ENCODE measurements around the gene CD226. TPM values are rescaled to one million over a fixed set of nuclear protein-coding genes. Genes with fewer than 3 reads are reported as not detected.
A peak's percentile ranks its signal among the peaks of the same experiment; 100 is the strongest.
"Not testable (repeated sequence)": the region's sequence is repeated elsewhere in the genome, so short reads cannot be mapped to it uniquely, and the experiment has no call there.

The CD226 gene
- total and polyA plus RNA-seq, 2 experiments from 2014 or later: 0.05 to 2.1 TPM

DNA sequence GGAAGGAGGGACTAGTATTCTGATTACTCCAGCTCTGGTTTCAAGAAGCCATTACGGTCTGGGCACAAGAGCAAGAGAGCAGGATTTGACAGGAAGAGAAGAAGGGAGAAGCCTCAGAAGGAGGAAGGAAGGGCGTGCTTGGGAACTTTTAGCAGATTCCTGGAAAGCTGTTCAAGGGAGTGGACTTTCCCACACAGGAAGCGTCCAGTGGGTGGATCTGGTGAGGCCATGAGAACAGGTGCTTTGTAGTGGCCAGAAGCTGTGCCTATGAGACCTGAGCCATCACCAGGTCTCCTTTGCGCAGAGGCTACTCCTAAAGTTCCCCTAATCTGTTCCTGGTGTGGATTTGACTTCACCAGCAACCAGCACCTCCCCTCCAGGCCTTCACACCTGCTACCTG lies 62.3 kb downstream of the CD226 start:
- no peak overlapping the region for H3K4me3 ChIP-seq
- H3K9ac ChIP-seq: no peak overlapping the region
- H3K4me2 ChIP-seq (ENCODE audit: unreplicated experiment): no peak overlapping the region
- no peaks in the 10 kb centered on the region for H3K27me3 ChIP-seq (replicated peaks; ENCODE audit: insufficient read depth)
- no peaks in the 10 kb centered on the region for H3F3A ChIP-seq (ENCODE audit: insufficient read depth)
- in situ Hi-C loops (cut with MboI): no loop called here
- no peaks in the 10 kb centered on the region for H3K79me2 ChIP-seq (ENCODE audit: insufficient read depth)
- TF ChIP-seq EZH2 (IDR thresholded peaks at IDR 0.05; ENCODE audit: insufficient read depth, poor library complexity, severe bottlenecking): no peak
- TF ChIP-seq EZH2phosphoT487 (IDR thresholded peaks at IDR 0.05; ENCODE audit: insufficient read depth, low read depth): no peak
- WGBS, 2 experiments (ENCODE audit: low coverage in 1 of 2, low lambda C conversion rate in 2 of 2, missing lambda C conversion rate in 2 of 2): 89 to 94% methylated on average over 4 of the region's 4 CpGs
- H3K4me1 ChIP-seq (ENCODE audit: insufficient read depth): peaks cover 7% of the 10 kb centered on the region; the same call in 1 of the 2 replicates
- no peaks in the 10 kb centered on the region for H3K9me3 ChIP-seq (ENCODE audit: low read depth)
- no peak for DNase-seq
- H2AFZ ChIP-seq: no peak overlapping the region
- no peaks in the 10 kb centered on the region for H3K9me2 ChIP-seq (ENCODE audit: insufficient read depth)
- no peaks in the 10 kb centered on the region for H3K36me3 ChIP-seq (ENCODE audit: low read depth)
- H4K20me1 ChIP-seq (ENCODE audit: insufficient read depth): no peaks in the 10 kb centered on the region
- no peak overlapping the region for H3K27ac ChIP-seq

- in situ Hi-C loops (cut with MboI): no loop called here
- Histone ChIP-seq H3K27ac (no peak overlapping the region), H3K9ac (no peak overlapping the region), H3K9me2 (ENCODE audit: insufficient read depth) (no peaks in the 10 kb centered on the region), H3K36me3 (ENCODE audit: low read depth) (no peaks in the 10 kb centered on the region), H3F3A (ENCODE audit: insufficient read depth) (no peaks in the 10 kb centered on the region), H3K9me3 (ENCODE audit: low read depth) (no peaks in the 10 kb centered on the region), H3K27me3 (replicated peaks; ENCODE audit: insufficient read depth) (no peaks in the 10 kb centered on the region), H2AFZ (no peak overlapping the region), H3K4me3 (no peak overlapping the region), H3K4me1 (ENCODE audit: insufficient read depth) (peaks cover 7% of the 10 kb centered on the region; the same call in 1 of the 2 replicates), H4K20me1 (ENCODE audit: insufficient read depth) (no peaks in the 10 kb centered on the region), H3K79me2 (ENCODE audit: insufficient read depth) (no peaks in the 10 kb centered on the region), H3K4me2 (ENCODE audit: unreplicated experiment) (no peak overlapping the region)
- 56 to 57% methylated on average over 3 of the region's 3 CpGs for WGBS, 2 experiments (ENCODE audit: low coverage in 1 of 2, low lambda C conversion rate in 2 of 2, missing lambda C conversion rate in 2 of 2)
- no peak for TF ChIP-seq EZH2phosphoT487 (IDR thresholded peaks at IDR 0.05; ENCODE audit: insufficient read depth, low read depth)
- no peak for TF ChIP-seq EZH2 (IDR thresholded peaks at IDR 0.05; ENCODE audit: insufficient read depth, poor library complexity, severe bottlenecking)
- DNase-seq: no peak
Observed at GRCh38 chr18:69883781-69884180, 63.9 kb downstream of the CD226 start.

GRCh38 chr18:69882965-69883668 lies 64.6 kb downstream of the CD226 start:
- H3K4me1 ChIP-seq (ENCODE audit: insufficient read depth): peaks cover 7% of the 10 kb centered on the region; the same call in 1 of the 2 replicates
- no peaks in the 10 kb centered on the region for H3K79me2 ChIP-seq (ENCODE audit: insufficient read depth)
- H3K9ac ChIP-seq: no peak overlapping the region
- H3F3A ChIP-seq (ENCODE audit: insufficient read depth): no peaks in the 10 kb centered on the region
- no peak overlapping the region for H3K4me3 ChIP-seq
- no peaks in the 10 kb centered on the region for H3K27me3 ChIP-seq (replicated peaks; ENCODE audit: insufficient read depth)
- in situ Hi-C loops (cut with MboI): no loop called here
- no peak overlapping the region for H3K27ac ChIP-seq
- no peaks in the 10 kb centered on the region for H3K36me3 ChIP-seq (ENCODE audit: low read depth)
- H2AFZ ChIP-seq: no peak overlapping the region
- no peaks in the 10 kb centered on the region for H3K9me3 ChIP-seq (ENCODE audit: low read depth)
- 67 to 71% methylated on average over 6 of the region's 6 CpGs for WGBS, 2 experiments (ENCODE audit: low coverage in 1 of 2, low lambda C conversion rate in 2 of 2, missing lambda C conversion rate in 2 of 2)
- TF ChIP-seq EZH2phosphoT487 (IDR thresholded peaks at IDR 0.05; ENCODE audit: insufficient read depth, low read depth): no peak
- no peak for TF ChIP-seq EZH2 (IDR thresholded peaks at IDR 0.05; ENCODE audit: insufficient read depth, poor library complexity, severe bottlenecking)
- H3K4me2 ChIP-seq (ENCODE audit: unreplicated experiment): no peak overlapping the region
- peak; percentile 41 for DNase-seq
- no peaks in the 10 kb centered on the region for H4K20me1 ChIP-seq (ENCODE audit: insufficient read depth)
- no peaks in the 10 kb centered on the region for H3K9me2 ChIP-seq (ENCODE audit: insufficient read depth)

DNA sequence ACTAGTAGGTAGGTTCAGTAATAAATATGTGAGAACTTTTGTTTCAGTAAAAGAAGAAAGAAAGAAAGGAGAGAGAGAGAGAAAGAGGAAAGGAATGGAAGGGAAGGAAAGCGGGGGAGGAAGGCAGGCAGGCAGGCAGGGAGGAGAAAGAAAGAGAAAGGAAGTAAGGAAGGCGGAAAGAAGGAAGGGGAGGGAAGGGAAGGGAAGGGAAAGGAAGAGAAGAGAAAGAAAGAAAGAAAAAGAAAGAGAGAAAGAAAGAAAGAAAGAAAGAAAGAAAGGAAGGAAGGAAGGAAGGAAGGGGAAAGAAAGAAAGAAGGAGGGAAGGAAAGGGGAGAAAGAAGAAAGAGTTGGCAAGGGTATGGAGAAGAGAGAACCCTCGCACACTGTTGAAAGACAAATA lies 67.6 kb downstream of the CD226 start:
- H3K79me2 ChIP-seq (ENCODE audit: insufficient read depth): no peaks in the 10 kb centered on the region
- no peak overlapping the region for H3K9ac ChIP-seq
- no peaks in the 10 kb centered on the region for H3F3A ChIP-seq (ENCODE audit: insufficient read depth)
- H3K4me3 ChIP-seq: no peak overlapping the region
- peaks cover 7% of the 10 kb centered on the region; the same call in 1 of the 2 replicates for H3K4me1 ChIP-seq (ENCODE audit: insufficient read depth)
- H3K27ac ChIP-seq: no peak overlapping the region
- DNase-seq: no peak
- TF ChIP-seq EZH2phosphoT487 (IDR thresholded peaks at IDR 0.05; ENCODE audit: insufficient read depth, low read depth) (no peak), EZH2 (IDR thresholded peaks at IDR 0.05; ENCODE audit: insufficient read depth, poor library complexity, severe bottlenecking) (no peak)
- no peak overlapping the region for H2AFZ ChIP-seq
- no peaks in the 10 kb centered on the region for H3K36me3 ChIP-seq (ENCODE audit: low read depth)
- H3K9me2 ChIP-seq (ENCODE audit: insufficient read depth): no peaks in the 10 kb centered on the region
- H3K4me2 ChIP-seq (ENCODE audit: unreplicated experiment): no peak overlapping the region
- in situ Hi-C loops (cut with MboI): no loop called here
- no peaks in the 10 kb centered on the region for H3K9me3 ChIP-seq (ENCODE audit: low read depth)
- 89 to 94% methylated on average over 3 of the region's 3 CpGs for WGBS, 2 experiments (ENCODE audit: low coverage in 1 of 2, low lambda C conversion rate in 2 of 2, missing lambda C conversion rate in 2 of 2)
- H4K20me1 ChIP-seq (ENCODE audit: insufficient read depth): no peaks in the 10 kb centered on the region
- no peaks in the 10 kb centered on the region for H3K27me3 ChIP-seq (replicated peaks; ENCODE audit: insufficient read depth)

- not testable (repeated sequence) for H3K36me3 ChIP-seq (ENCODE audit: low read depth)
- whole genome bisulfite sequencing, 2 experiments (ENCODE audit: low coverage in 1 of 2, low lambda C conversion rate in 2 of 2, missing lambda C conversion rate in 2 of 2): 96 to 97% methylated on average over 3 of the region's 3 CpGs
Observed at GRCh38 chr18:69879051-69879450, 68.6 kb downstream of the CD226 start.

More at GRCh38 chr18:69879051-69879450, 68.6 kb downstream of the CD226 start:
- H3K9me3 ChIP-seq (ENCODE audit: low read depth); in situ Hi-C loops (cut with MboI); H3K27me3 ChIP-seq (replicated peaks; ENCODE audit: insufficient read depth); H3K4me3 ChIP-seq; H3K4me1 ChIP-seq (ENCODE audit: insufficient read depth); H3K79me2 ChIP-seq (ENCODE audit: insufficient read depth); H3K27ac ChIP-seq; H2AFZ ChIP-seq; H4K20me1 ChIP-seq (ENCODE audit: insufficient read depth); DNase-seq; H3K9ac ChIP-seq; H3K4me2 ChIP-seq (ENCODE audit: unreplicated experiment); H3K9me2 ChIP-seq (ENCODE audit: insufficient read depth); H3F3A ChIP-seq (ENCODE audit: insufficient read depth): not testable (repeated sequence)

All from GM23248 (cell line).